HepG2 (cell line): ENCODE data around the gene DDIT4. TPM values are rescaled to one million over a fixed set of nuclear protein-coding genes. Genes with fewer than 3 reads are reported as not detected.
A peak's percentile ranks its signal among the peaks of the same experiment; 100 is the strongest.

Experiments used
- ATAC-seq: fragments of 200-7000 bp; cut with Tn5 transposase; 3 replicates; pipeline ENCODE4 v1.9.1; 2020; ENCODE audit warnings: mild to moderate bottlenecking, moderate library complexity
- BruUV-seq: library from RNA; stranded (reverse); fragments of 400-500 nt; replicated peaks from 2 replicates; lab custom pipeline; 2021; lab: Mats Ljungman, UMichigan
- CTCF ChIA-PET: fragments of 300-600 bp; formaldehyde crosslinking; extraction: SDS; loops from one replicate; lab custom pipeline; 2021; ENCODE audit warnings: low total read pairs, inconsistent platforms, low intra/inter-chr PET ratio; lab: Yijun Ruan, JAX
- POLR2A ChIA-PET: fragments of 350-600 bp; sonication (Branson Sonifier 250); formaldehyde crosslinking; loops from one replicate; lab custom pipeline; 2020; ENCODE audit warnings: antibody characterized with exemption, inconsistent platforms; lab: Yijun Ruan, JAX
- DNase-seq: peaks from one replicate; pipeline ENCODE4 v3.0.0-alpha.2; 2015; ENCODE audit warnings: low spot score
- FAIRE-seq: peaks from 3 replicates; lab custom pipeline; 2011; peaks lifted over from hg19 to GRCh38; lab: Jason Lieb, UNC
- H2AFZ ChIP-seq: one replicate; pipeline ENCODE4 v1.6.1; 2011; ENCODE audit warnings: low read length, inconsistent platforms
- H3K27ac ChIP-seq: fragments of 300-600 bp; 3 replicates; pipeline ENCODE4 v1.8.0; 2011; ENCODE audit warnings: mixed run types, mild to moderate bottlenecking, mixed read lengths, low read length, inconsistent platforms; ENCODE audit not compliant: insufficient read depth; ENCODE audit errors: extremely low read length
- H3K27me3 ChIP-seq, 2 experiments: fragments of 200-600 bp in 1 of 2; 2 replicates in 1 of 2; 3 replicates in 1 of 2; pipeline versions ENCODE4 v1.6.0 to v1.8.0; 2011; ENCODE audit warnings: low read length in 2 of 2, mild to moderate bottlenecking in 2 of 2, moderate library complexity in 2 of 2, inconsistent platforms in 1 of 2; ENCODE audit not compliant: insufficient read depth in 2 of 2, control insufficient read depth in 1 of 2
- H3K36me3 ChIP-seq, 2 experiments: fragments of 200-600 bp in 1 of 2; replicated peaks in 1 of 2; 2 replicates in 1 of 2; 3 replicates in 1 of 2; pipeline versions ENCODE4 v1.5.1 to v1.8.0; 2011; ENCODE audit warnings: low read length in 2 of 2, inconsistent platforms in 1 of 2; ENCODE audit not compliant: insufficient read depth in 2 of 2, control insufficient read depth in 1 of 2
- H3K4me1 ChIP-seq: 2 replicates; pipeline ENCODE4 v1.5.1; 2012; ENCODE audit warnings: low read length, inconsistent platforms; ENCODE audit not compliant: insufficient read depth
- H3K4me2 ChIP-seq: 2 replicates; pipeline ENCODE4 v1.6.0; 2011; ENCODE audit warnings: low read depth, low read length, inconsistent platforms
- H3K4me3 ChIP-seq, 3 experiments: fragments of 200-600 bp in 1 of 3; sonication (generic), shearing (Covaris generic) in 1 of 3; replicated peaks in 1 of 3; 2 replicates each; pipeline ENCODE4 v1.5.1; 2011 to 2016; ENCODE audit warnings: low read length in 3 of 3, inconsistent platforms in 2 of 3, low read depth in 2 of 3, mild to moderate bottlenecking in 2 of 3, control low read depth in 1 of 3, mixed read lengths in 1 of 3; ENCODE audit not compliant: insufficient read depth in 1 of 3
- H3K79me2 ChIP-seq: one replicate; pipeline ENCODE4 v1.6.1; 2011; ENCODE audit warnings: low read length, inconsistent platforms; ENCODE audit not compliant: insufficient read depth
- H3K9ac ChIP-seq: 2 replicates; pipeline ENCODE4 v1.6.0; 2011; ENCODE audit warnings: mild to moderate bottlenecking, low read depth, low read length, inconsistent platforms; ENCODE audit not compliant: insufficient read depth
- H3K9me3 ChIP-seq: 2 replicates; pipeline ENCODE4 v1.5.1; 2012; ENCODE audit warnings: mild to moderate bottlenecking, low read length
- H4K20me1 ChIP-seq: 2 replicates; pipeline ENCODE4 v1.6.0; 2011; ENCODE audit warnings: inconsistent platforms, mild to moderate bottlenecking, low read length, moderate library complexity; ENCODE audit not compliant: insufficient read depth
- ATF7-NPFF ChIP-seq: sonication (generic); formaldehyde crosslinking; IDR thresholded peaks from 2 replicates; pipeline ENCODE4 v1.8.1; 2023; ENCODE audit warnings: mild to moderate bottlenecking, low read depth, missing genetic modification reagents, moderate library complexity
- BRCA1 ChIP-seq: sonication (generic); formaldehyde crosslinking; IDR thresholded peaks from 2 replicates; pipeline ENCODE4 v1.4.0; 2020; ENCODE audit warnings: missing genetic modification reagents
- KMT2B ChIP-seq: IDR thresholded peaks from 2 replicates; pipeline ENCODE4 v1.6.1; 2016; ENCODE audit warnings: missing genetic modification reagents, missing compliant biosample characterization
- MAZ ChIP-seq, 2 experiments: sonication (generic) in 1 of 2; formaldehyde crosslinking in 1 of 2; IDR thresholded peaks; 2 replicates each; pipeline versions ENCODE4 v1.5.0 to v1.6.1; 2012 to 2020; ENCODE audit warnings: low read depth in 2 of 2, mild to moderate bottlenecking in 2 of 2, borderline replicate concordance in 1 of 2, improper control_type of control experiment in 1 of 2, low read length in 1 of 2, missing genetic modification reagents in 1 of 2, moderate library complexity in 1 of 2
- NAIF1 ChIP-seq: sonication (generic); formaldehyde crosslinking; IDR thresholded peaks from 2 replicates; pipeline ENCODE4 v1.5.0; 2020; ENCODE audit warnings: mild to moderate bottlenecking, missing genetic modification reagents, borderline replicate concordance
- NFKB2 ChIP-seq: sonication (generic); formaldehyde crosslinking; IDR thresholded peaks from 2 replicates; pipeline ENCODE4 v1.4.0; 2020; ENCODE audit warnings: missing genetic modification reagents, borderline replicate concordance
- NFKBIZ ChIP-seq: IDR thresholded peaks from 2 replicates; pipeline ENCODE4 v1.6.1; 2018; ENCODE audit warnings: missing genetic modification reagents, missing compliant biosample characterization
- PAF1 ChIP-seq: IDR thresholded peaks from 2 replicates; pipeline ENCODE4 v1.6.1; 2016; ENCODE audit warnings: missing genetic modification reagents, missing compliant biosample characterization
- SAP130 ChIP-seq: IDR thresholded peaks from 2 replicates; pipeline ENCODE4 v1.6.1; 2016; ENCODE audit warnings: low read depth
- SIX4 ChIP-seq: sonication (generic); formaldehyde crosslinking; IDR thresholded peaks from 2 replicates; pipeline ENCODE4 v1.4.0; 2020; ENCODE audit warnings: missing genetic modification reagents
- ZBTB7A ChIP-seq: sonication (generic); formaldehyde crosslinking; IDR thresholded peaks from 2 replicates; pipeline ENCODE4 v1.8.0; 2022; ENCODE audit warnings: mild to moderate bottlenecking, missing genetic modification reagents
- ZFP36L1 ChIP-seq: sonication (generic); formaldehyde crosslinking; IDR thresholded peaks from 2 replicates; pipeline ENCODE4 v1.8.0; 2022; ENCODE audit warnings: mild to moderate bottlenecking, missing genetic modification reagents, moderate library complexity
- ZNF232 ChIP-seq: sonication (generic); formaldehyde crosslinking; IDR thresholded peaks from 2 replicates; pipeline ENCODE4 v1.4.0; 2020; ENCODE audit warnings: missing genetic modification reagents, borderline replicate concordance
- ZNF547 ChIP-seq: sonication (generic); formaldehyde crosslinking; IDR thresholded peaks from 2 replicates; pipeline ENCODE4 v1.5.1; 2020; ENCODE audit warnings: mild to moderate bottlenecking, missing genetic modification reagents
- ZNF607 ChIP-seq: sonication (generic); formaldehyde crosslinking; IDR thresholded peaks from 2 replicates; pipeline ENCODE4 v1.5.1; 2020; ENCODE audit warnings: missing genetic modification reagents, mild to moderate bottlenecking, borderline replicate concordance
- WGBS: methylation state at CpG from one replicate; pipeline ENCODE4 v1.1.6; 2017; ENCODE audit warnings: low lambda C conversion rate; 5-methylcytosine and 5-hydroxymethylcytosine counted together
- in situ Hi-C: cut with HindIII; loops from 2 replicates; pipeline ENCODE4 v1.10.0; 2017; ENCODE audit warnings: low pct_unique_long_range_greater_than_20kb; ENCODE audit not compliant: extremely low pct_ligation_motif_present
- intact Hi-C: fragments of 100-400 bp; cut with micrococcal nuclease; formaldehyde crosslinking; loops from one replicate; pipeline ENCODE4 v1.10.0; 2022; ENCODE audit not compliant: unreplicated experiment
- polyA plus RNA-seq, 8 experiments: library from polyadenylated mRNA; depleted of rRNA in 3 of 8; stranded (reverse) in 7 of 8; unstranded in 1 of 8; fragments of >200 nt; fragmentation: Illumina TruSeq in 4 of 8; extraction: Trizol in 4 of 8; gene quantifications; 2 replicates each; pipeline versions ENCODE4 v1.2.1 to v1.2.3, GENCODE V29; 2011 to 2016; ENCODE audit warnings: low read depth in 4 of 8, missing spikeins in 1 of 8, mixed read lengths in 1 of 8; ENCODE audit not compliant: insufficient read depth in 1 of 8
- total RNA-seq, 5 experiments: library from RNA; depleted of rRNA; stranded (reverse); fragments of >200 nt; fragmentation: Illumina TruSeq; extraction: Trizol; gene quantifications; 2 replicates each; pipeline ENCODE4 v1.2.3, GENCODE V29; 2016; ENCODE audit warnings: low read depth in 1 of 5
- TF ChIP-seq, protein P1 (sequence below): IDR thresholded peaks from 2 replicates; pipeline ENCODE4 v1.6.1; 2016; ENCODE audit warnings: missing biosample characterization, missing genetic modification reagents, low read depth
- TF ChIP-seq, protein P2 (sequence below): sonication (generic); formaldehyde crosslinking; IDR thresholded peaks from 2 replicates; pipeline ENCODE4 v1.4.0; 2020; ENCODE audit warnings: mild to moderate bottlenecking, missing genetic modification reagents
- TF ChIP-seq, protein P3 (sequence below): IDR thresholded peaks from 2 replicates; pipeline ENCODE4 v1.6.1; 2016; ENCODE audit warnings: missing compliant biosample characterization, missing genetic modification reagents, borderline replicate concordance
- TF ChIP-seq, protein P4 (sequence below): sonication (generic); formaldehyde crosslinking; IDR thresholded peaks from 2 replicates; pipeline ENCODE4 v1.5.0; 2020; ENCODE audit warnings: missing genetic modification reagents

DDIT4 gene
- total and polyA plus RNA-seq, 2 of the 13 experiments (the other 11 are each of a cell fraction or from before 2014, with no cell fraction given), result 35.6 to 40.7 TPM

DNA sequence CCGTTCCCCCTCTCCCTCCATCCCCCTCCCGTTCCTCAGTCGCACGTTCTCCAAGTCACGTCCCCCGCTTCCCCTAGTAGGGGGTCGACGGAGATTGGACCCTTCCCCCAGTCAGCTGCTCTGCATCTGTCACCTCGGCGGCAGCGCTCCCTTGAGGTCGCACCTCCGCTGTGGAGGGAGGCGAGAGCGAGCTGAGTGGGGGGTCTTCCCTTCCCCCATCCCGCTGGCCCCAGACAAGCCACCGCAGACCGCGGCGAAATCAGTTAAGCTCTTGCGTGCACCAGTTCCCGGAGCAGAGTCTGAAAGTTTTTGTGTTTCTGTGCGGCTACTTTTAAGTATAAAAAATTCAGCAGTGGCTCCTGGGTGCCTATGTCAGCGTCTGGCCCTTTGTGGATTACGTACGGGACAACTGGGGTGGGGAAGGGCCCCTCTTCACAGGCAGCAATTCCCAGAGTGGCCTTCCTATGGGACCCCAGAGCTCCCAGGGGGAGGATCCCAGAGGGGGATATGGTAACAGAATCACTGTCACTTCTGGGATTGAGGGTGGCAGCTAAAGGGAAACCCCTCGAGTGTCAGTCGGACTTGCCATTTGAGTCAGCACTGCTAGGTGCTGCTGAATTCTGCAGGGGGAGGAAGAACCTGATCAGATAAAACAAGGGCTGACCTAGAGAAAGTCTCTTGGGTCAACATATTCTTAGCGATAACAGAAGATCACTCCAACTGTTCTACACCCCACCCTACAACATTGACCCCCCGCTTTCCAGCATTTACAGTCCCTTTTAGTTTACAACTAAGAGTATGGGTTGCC lies 12.5 kb upstream of the DDIT4 start:
- ChIA-PET CTCF (no interaction called here), POLR2A (interaction anchor here (0.6 to 5.8 kb wide), 16 partner anchors 9 to 298 kb away, joined by 3 to 155 read pairs (median 6); partner anchors contain the start of genes ANAPC16, ASCC1, DDIT4 and DNAJB12)
- peak overlapping the region; percentile 91 for H3K4me2 ChIP-seq
- no peaks in the 10 kb centered on the region for H3K27me3 ChIP-seq
- no peaks in the 10 kb centered on the region for H4K20me1 ChIP-seq
- under 1% methylated on average over 27 of the region's 30 CpGs for WGBS
- intact Hi-C loops (loop anchor here (2.0 kb wide), 2 partner anchors 44 to 68 kb away; partner anchors contain the start of genes ANAPC16 and ASCC1), in situ Hi-C loops (no loop called here)
- no peaks in the 10 kb centered on the region for H3K79me2 ChIP-seq
- no peaks in the 10 kb centered on the region for H3K36me3 ChIP-seq
- no peak overlapping the region for H2AFZ ChIP-seq
- DNase-seq (no peak), FAIRE-seq (peak; percentile 48), ATAC-seq (peak; percentile 49)
- peaks cover 84% of the 10 kb centered on the region for H3K4me1 ChIP-seq
- H3K4me3 ChIP-seq, result peak overlapping the region; percentile 50 to 74 (median 61)
- peak overlapping the region; percentile 91 for H3K27ac ChIP-seq
- BruUV-seq, result TSS peak; percentile 85
- no peaks in the 10 kb centered on the region for H3K9me3 ChIP-seq
- H3K9ac ChIP-seq, result peak overlapping the region; percentile 74
- TF ChIP-seq ZNF232 (CRISPR knock-in tag) (0 out of 2 replicates have a peak, but pooled peaks have one; percentile 38), ZBTB7A (peak; percentile 100), ZFP36L1 (CRISPR knock-in tag) (0 out of 2 replicates have a peak, but pooled peaks have one; percentile 10), BRCA1 (CRISPR knock-in tag) (0 out of 2 replicates have a peak, but pooled peaks have one; percentile 34), MAZ (IDR thresholded peaks at IDR 0.05; ENCODE audit: borderline replicate concordance, low read depth, low read length) (no peak), MAZ (CRISPR knock-in tag; IDR thresholded peaks at IDR 0.05; ENCODE audit: low read depth) (peak; percentile 74), NFKB2 (peak; percentile 64; the same call in 1 of the 2 replicates), PAF1 (no peak), ZNF547 (CRISPR knock-in tag) (peak; percentile 14; the same call in 1 of the 2 replicates), KMT2B (peak; percentile 45; the same call in 1 of the 2 replicates), NAIF1 (peak; percentile 86; the same call in 1 of the 2 replicates), SIX4 (CRISPR knock-in tag) (no peak), ZNF607 (CRISPR knock-in tag) (peak; percentile 92), SAP130 (CRISPR knock-in tag) (peak; percentile 80), NFKBIZ (CRISPR knock-in tag) (0 out of 2 replicates have a peak, but pooled peaks have one; percentile 25), ATF7-NPFF (CRISPR knock-in tag) (peak; percentile 47; the same call in 1 of the 2 replicates)
- TF ChIP-seq, protein P1, sequence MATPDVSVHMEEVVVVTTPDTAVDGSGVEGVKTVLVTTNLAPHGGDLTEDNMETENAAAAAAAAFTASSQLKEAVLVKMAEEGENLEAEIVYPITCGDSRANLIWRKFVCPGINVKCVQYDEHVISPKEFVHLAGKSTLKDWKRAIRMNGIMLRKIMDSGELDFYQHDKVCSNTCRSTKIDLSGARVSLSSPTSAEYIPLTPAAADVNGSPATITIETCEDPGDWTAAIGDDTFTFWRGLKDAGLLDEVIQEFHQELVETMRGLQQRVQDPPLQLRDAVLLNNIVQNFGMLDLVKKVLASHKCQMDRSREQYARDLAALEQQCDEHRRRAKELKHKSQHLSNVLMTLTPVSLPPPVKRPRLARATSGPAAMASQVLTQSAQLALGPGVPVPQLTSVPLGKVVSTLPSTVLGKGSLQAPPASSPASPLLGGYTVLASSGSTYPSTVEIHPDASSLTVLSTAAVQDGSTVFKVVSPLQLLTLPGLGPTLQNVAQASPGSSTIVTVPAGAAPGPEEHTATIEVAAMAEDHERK (CRISPR knock-in tag), result no peak; the same call in 1 of the 2 replicates
- TF ChIP-seq, protein P2, sequence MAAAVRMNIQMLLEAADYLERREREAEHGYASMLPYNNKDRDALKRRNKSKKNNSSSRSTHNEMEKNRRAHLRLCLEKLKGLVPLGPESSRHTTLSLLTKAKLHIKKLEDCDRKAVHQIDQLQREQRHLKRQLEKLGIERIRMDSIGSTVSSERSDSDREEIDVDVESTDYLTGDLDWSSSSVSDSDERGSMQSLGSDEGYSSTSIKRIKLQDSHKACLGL (CRISPR knock-in tag), result peak; percentile 30; the same call in 1 of the 2 replicates
- TF ChIP-seq, protein P3, sequence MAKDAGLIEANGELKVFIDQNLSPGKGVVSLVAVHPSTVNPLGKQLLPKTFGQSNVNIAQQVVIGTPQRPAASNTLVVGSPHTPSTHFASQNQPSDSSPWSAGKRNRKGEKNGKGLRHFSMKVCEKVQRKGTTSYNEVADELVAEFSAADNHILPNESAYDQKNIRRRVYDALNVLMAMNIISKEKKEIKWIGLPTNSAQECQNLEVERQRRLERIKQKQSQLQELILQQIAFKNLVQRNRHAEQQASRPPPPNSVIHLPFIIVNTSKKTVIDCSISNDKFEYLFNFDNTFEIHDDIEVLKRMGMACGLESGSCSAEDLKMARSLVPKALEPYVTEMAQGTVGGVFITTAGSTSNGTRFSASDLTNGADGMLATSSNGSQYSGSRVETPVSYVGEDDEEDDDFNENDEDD (CRISPR knock-in tag), result peak; percentile 42; the same call in 1 of the 2 replicates
- TF ChIP-seq, protein P4, sequence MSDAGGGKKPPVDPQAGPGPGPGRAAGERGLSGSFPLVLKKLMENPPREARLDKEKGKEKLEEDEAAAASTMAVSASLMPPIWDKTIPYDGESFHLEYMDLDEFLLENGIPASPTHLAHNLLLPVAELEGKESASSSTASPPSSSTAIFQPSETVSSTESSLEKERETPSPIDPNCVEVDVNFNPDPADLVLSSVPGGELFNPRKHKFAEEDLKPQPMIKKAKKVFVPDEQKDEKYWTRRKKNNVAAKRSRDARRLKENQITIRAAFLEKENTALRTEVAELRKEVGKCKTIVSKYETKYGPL (CRISPR knock-in tag), result no peak
